ENCODE measurements around the gene NDUFS6.
"Not testable (repeated sequence)": the region's sequence is repeated elsewhere in the genome, so short reads cannot be mapped to it uniquely, and the experiment has no call there.

Gene NDUFS6

GRCh38 chr5:1799110-1799601 lies 2.1 kb upstream of the NDUFS6 start:
- DNase-seq, result peak; percentile 43 to 49

- peak; percentile 93 for DNase-seq
Observed at GRCh38 chr5:1799602-1800471, 1.4 kb upstream of the NDUFS6 start, which contains the start of gene MRPL36. Gene MRPL36 (minus strand): TSS chr5:1799837. CDS start chr5:1798935, 902 bp downstream.

- DNase-seq, result peak; percentile 19 to 20
Observed at GRCh38 chr5:1800472-1801221, 560 bp upstream of the NDUFS6 start.

GRCh38 chr5:1801967-1802295 lies 724 bp downstream of the NDUFS6 start:
- DNase-seq, result peak in 1 of 2 experiments; percentile 20

- no peak for DNase-seq
Observed at GRCh38 chr5:1803192-1803591, 2.0 kb downstream of the NDUFS6 start.

- no peak for DNase-seq
Observed at GRCh38 chr5:1804001-1804690, 2.9 kb downstream of the NDUFS6 start.

- DNase-seq, result no peak
Observed at GRCh38 chr5:1805326-1805725, 4.1 kb downstream of the NDUFS6 start.

DNA sequence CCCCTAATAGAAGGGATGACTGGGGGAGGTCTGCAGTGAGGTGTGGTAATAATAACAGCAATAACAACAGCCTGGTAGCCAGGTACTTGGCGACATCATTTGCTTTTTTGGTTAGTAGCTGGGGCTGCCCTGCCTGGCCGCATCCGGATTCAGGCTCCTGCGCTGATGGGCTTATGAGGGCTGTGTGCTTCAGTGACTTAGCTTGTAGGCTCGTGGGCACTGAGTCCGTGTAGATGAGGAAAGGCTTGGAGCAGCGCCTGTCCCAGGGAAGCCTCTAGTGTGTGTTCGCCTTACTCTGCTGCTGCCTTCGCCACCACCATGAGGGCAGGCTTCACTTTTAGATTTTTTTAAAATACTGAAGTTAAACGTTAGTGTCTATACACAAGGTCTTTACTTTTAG lies 4.5 kb downstream of the NDUFS6 start:
- no peak for DNase-seq

- DNase-seq, result no peak
Observed at GRCh38 chr5:1806199-1806598, 5.0 kb downstream of the NDUFS6 start.

DNA sequence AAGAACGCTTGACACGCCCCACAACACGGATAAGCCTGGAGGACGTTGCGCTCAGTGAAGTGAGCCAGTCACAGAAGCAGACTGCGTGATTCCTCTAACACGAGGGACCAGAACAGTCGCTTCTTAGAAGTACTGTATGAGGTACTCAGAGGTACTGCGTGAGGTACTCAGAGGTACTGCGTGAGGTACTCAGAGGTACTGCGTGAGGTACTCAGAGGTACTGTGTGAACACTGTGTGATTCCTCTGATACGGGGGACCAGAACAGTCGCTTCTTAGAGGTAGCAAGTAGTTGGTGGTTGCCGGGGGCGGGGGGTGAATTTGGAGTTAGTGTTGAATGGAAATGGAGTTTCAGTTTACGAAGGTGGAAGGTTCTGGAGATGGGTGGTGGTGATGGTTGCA lies 5.8 kb downstream of the NDUFS6 start:
- DNase-seq, result no peak

GRCh38 chr5:1807451-1808185 lies 6.4 kb downstream of the NDUFS6 start:
- DNase-seq, result no peak

- DNase-seq, result no peak
Observed at GRCh38 chr5:1808439-1808838, 7.2 kb downstream of the NDUFS6 start.

- no peak for DNase-seq
Observed at GRCh38 chr5:1809416-1810035, 8.3 kb downstream of the NDUFS6 start.

GRCh38 chr5:1810581-1811101 lies 9.4 kb downstream of the NDUFS6 start:
- no peak for DNase-seq

- no peak for DNase-seq
Observed at GRCh38 chr5:1814183-1815020, 13.2 kb downstream of the NDUFS6 start.

DNA sequence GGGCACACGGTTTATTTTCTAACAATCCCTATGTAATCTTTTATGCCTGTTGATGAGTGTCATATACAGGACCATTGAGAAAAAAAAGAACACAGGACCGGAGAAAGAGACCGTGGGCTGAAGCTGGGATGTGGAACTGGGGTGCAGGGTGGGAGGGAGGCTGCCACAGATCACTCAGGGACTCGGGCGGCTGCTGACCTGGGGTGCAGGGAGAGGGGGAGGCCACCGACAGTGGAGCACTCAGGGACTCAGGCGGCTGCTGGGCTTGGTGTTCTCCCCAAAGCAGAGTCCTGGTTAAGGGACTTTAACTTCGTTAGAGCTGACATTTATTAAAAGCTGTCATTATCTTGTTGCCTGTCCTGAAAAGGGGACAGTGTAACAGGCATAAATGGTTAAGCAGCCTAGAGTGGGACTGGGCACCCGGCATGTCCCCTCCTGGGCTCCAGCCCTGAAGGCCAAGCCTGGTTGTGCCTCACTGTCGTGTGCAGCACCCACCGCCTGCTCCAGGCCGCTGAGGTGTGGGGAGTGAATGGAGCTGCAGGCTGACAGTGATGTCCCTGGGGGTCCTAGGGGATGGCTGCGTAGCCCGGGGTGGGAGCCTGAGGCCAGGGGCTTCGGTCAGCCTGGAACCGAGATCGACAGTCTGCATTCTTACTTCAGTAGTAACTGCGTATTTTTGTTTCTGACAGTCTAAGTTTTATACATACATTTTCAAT lies 14.0 kb downstream of the NDUFS6 start:
- DNase-seq, result no peak

DNA sequence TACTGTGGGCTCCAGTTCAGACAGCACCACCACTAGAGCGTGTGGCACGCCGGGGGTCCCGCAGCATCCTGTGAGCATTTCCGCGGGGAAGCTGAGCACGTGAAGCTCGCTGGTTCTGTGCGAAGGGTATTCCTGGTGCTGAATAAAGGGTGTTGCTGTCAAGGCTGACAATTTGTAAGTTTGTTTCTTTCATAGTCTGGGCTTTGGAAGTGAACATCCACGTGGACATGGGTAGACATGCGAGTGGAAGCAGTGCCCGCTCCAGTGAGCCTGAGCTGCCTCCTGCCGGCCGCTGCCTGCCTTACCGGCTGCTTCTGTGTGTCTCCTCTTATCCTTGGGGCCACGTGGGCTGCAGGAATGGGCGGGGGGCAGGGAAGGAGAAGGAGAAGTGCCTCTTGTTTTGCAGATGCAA lies 14.7 kb downstream of the NDUFS6 start:
- no peak for DNase-seq

- not testable (repeated sequence) for DNase-seq
Observed at GRCh38 chr5:1816495-1817089, 15.4 kb downstream of the NDUFS6 start.

DNA sequence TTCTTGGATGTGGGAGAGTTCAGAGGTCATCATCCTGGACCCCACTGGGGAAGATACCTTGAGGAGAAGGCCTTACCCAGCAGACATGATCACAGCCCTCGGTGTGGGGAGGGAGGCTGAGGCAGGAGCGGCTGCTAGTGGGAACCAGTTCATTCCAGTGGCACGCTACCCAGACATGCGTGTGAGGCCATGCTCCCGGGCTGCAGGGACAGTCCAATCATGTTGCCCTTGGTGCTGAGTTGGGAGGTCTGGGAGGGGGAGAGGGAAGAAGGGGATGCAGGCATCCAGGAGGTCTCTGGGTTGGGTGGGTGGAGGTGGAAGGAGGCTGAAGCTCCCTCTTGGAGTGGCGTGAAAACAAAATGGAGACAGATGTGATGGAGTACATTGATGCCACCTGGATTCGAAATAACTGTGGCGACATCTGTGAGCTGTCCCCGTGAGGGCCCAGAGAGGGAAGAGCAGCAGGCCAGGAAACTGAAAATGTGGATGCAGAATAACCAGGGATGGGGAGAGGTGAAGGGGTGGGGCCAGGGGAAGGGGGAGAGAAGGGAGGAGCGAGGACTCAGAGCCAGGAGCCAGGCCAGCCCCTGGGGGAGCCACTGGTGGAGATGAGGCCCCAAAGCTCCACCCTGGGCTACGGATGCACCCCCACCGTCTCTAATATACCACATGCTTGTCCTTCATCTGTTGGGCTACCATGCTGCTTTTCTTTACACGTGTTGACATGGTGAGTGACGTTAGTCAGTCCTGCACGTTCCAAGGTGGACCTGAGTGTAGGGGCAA lies 16.2 kb downstream of the NDUFS6 start:
- no peak for DNase-seq
